GM21786 (cell line): ENCODE results near the gene EDA.
"Not testable (repeated sequence)": the region's sequence is repeated elsewhere in the genome, so short reads cannot be mapped to it uniquely, and the experiment has no call there.

Experiments
- ATAC-seq: cut with Tn5 transposase; IDR thresholded peaks from one replicate; pipeline ENCODE4 v1.9.1; 2021; ENCODE audit not compliant: unreplicated experiment

Gene EDA

DNA sequence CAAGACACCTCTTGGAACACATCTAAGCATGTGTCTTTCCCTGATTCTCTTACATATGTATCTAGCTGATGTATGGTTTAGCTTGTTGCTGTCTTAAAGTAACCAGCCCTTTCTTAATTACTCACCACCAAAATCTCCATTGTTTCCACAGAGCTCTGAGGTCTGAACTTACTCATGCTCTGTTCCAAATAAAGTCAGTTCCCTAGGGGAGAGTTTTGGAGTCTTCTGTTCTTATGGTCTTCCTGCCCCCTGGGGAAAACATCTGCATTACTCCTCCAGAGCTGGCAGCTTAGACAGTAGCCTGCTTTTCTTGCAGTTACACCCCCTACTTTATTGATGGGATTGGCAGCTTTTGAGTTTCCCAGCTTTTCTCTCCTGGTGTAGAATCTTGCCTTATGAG is 125.8 kb downstream of the EDA start:
- no peak for ATAC-seq

DNA sequence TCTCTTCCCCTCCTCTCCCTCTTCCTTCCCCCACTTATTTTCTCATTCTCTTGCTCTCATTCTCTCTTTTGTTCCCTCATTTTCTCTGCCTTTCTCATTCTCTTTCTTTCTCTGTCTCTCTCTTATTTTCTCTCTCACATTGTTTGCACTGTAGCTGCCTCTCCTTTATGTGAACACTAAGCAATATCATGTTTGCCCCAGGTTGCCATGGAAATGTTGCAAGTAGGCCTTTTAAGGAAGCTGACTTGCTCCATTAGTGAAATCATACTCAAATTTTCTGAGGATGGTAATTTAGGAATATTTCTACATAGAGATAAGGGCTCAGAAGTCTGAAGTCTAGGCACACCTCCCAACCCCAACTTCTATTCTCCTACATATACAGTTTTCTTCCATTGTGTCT is 130.1 kb downstream of the EDA start:
- ATAC-seq = no peak

DNA sequence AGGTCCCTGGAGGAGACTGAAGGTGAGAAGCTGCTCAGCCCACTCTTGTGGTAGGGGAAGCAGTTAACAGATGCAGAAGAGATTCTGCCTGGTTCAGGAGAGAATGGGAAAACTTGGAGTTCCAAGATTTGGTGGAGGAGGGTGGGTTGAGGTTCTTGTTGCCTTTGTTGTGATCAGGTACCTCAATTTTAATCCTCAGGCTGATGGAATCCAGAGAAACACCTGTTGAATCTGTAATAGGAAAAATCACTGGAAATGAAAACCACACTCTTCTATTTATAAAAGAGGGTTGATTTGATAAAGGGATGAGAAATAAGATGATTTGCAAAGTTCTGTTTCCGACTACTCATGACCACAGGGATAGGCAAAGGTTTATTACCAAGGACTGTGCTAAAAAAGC is 132.1 kb downstream of the EDA start:
- ATAC-seq = no peak

DNA sequence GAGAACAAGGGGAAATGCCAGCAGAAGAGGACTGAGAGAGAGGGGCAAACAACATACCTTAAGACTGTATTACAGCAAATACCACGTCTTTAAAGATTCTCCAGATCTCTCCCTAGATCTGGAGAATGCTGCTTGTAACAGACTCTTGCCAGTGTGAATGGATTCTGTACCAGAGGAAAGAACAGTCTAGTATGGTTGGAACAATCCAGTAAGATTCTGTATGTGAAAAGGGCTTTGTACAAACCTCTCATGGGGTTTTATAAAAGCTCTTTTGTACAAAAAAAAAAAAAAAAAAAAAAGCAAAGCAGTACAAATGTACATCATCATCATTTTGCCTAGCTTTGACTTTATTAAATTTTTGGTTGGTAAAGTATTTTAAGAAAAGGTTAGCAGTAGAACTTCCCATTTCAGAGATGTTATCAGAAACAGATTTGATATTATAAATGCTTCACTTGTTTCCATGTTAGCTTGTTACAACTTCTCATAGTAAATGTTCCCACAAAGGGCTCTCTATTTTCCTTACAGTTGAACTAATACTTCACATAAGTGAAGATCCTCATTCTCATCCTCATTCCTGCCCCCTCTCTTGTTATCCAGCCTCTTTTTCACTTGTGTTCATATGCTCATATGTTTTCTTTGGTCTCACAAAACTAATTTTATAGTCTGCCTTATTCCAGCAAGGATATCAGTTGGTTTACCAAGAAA is 144.2 kb downstream of the EDA start:
- ATAC-seq = no peak

DNA sequence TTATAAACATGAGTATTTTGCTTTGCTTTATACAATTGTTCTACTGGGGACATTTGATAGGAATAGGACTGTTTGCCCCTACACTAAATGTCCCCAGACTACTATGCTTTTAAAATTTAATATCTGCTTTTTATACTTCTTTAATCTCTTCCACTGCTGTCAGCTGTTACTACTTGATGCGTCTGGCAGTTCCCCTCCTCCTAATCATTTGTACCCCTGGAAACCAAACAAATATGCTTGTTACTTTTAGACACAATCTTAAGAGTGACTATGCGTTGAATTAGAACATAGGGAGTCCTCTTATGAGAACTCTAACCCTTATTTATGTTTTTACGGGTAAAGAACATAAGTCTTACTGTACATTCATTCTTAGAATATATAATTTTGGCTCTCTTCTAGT is 145.7 kb downstream of the EDA start:
- no peak for ATAC-seq

DNA sequence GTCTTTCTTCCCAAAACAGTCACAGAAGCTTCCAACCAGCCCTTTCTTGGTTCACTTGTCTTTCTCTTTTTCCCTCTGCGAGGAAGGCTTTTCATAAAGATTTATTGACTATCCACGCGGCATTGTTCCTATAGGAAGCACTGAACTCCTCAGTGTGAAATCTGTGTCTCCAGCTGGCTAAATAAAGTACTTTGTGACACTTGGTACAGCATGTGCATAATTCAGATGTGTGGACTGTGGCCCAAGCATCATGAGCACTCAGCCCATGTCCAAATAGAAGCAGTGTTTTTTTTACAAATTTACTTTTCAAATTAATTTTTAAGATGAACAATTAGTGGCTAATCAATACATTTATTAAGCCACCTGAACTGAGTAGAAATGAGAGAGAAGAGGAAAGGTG is 146.4 kb downstream of the EDA start:
- no peak for ATAC-seq

DNA sequence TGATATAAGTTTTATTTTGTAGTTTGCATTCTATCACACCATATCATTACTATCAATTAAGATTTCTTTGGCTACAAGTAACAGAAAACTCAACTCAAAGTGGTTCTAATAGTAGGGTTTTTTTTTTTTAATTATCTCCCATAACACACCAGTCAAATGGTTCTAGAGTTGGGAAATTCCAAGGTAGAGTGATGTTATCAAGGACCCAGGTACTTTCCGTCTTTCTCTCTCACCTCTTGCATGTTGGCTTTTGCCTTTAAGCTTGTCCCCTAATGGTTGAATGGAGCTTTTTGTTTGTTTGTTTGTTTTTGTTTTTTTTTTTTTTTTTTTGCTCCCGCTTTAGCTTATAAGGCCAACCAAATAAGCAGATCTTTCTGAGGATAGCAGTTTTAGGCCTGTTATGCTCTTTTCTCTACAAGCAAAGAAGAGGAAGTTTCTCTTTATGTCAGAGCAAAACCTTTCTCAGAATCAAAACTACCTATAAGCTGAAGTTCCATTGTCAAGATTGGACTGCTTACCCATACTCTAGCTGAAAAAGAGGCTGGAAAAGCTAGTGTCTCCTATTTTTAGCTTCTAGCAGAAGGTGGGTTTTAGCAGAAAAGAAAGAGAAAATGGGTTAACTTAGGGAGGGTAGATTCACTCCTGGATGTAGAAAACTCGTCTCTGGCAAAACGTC is 177.5 kb downstream of the EDA start:
- no peak for ATAC-seq

DNA sequence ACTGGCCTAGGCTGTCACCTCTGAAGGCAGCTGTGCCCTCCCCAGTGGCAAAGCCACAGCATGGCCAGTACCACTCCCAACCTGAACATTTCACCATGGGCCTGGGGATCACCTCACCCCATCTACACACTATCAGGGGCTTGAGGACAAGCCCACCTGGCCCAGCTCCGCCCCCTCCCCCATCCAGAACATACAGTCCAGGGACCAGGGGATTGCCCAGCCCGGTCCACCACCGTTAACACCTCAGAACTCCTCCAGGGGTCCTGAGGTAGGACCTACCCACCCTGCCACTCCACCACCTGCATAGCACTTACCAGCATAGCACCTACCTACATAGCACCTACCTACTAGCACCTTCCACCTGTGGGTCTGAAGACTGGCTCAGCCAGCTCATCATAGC is 179.8 kb downstream of the EDA start:
- no peak for ATAC-seq

DNA sequence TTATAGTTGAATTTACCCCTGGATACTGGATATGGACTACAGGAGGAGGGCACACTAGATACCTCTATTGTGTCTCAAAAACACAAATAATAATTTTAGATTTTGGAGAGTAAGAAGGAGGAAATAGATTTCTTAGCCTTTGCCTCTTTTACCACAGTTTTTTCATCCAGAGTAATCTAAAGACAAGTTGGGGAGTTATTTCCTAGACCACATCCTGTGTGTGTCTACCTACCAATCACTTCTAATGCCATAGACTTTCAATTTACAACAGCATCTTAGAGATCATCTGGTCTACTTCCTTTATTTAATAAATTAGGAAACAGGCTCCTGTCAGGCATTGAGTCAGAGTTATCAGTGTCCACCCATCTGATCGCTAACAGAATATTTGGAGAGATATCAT is 191.5 kb downstream of the EDA start:
- no peak for ATAC-seq

DNA sequence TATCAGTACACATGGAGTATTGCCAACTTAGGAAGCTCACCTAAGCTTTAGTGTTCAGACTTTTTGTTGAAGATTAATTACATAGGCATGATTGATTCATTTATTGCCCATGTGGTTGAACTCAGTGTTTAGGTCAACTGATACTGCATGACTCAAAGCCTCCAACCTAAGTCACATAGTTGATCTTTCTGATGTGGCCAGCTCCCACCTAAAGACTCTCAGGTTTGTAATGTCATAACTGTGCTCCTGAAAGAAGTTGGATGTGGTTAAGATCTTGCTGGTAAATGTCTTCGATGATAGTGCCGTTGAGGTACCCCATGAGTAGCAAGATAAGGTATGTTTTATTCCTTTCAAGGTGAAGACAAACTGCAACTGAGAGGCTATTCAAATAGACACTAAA is 192.5 kb downstream of the EDA start:
- no peak for ATAC-seq

DNA sequence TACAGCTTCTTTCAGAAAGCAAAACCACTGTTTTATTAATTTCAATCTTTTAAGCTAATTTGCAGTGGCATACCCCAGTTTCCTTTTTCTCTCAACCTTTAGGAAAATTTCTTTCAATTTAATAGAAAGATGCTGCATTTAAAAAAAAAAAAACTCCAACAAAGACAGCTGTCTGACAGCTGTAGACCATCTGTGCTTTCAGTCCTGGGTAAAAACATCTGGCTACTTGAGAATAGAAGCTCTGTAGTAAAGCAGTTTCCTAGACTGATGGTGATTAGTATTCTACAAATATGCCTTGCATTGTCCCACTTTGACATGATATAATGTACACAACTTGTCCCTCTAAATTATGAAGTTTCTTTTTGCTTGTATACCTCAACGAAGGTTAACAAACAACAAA is 197.8 kb downstream of the EDA start:
- ATAC-seq = no peak

DNA sequence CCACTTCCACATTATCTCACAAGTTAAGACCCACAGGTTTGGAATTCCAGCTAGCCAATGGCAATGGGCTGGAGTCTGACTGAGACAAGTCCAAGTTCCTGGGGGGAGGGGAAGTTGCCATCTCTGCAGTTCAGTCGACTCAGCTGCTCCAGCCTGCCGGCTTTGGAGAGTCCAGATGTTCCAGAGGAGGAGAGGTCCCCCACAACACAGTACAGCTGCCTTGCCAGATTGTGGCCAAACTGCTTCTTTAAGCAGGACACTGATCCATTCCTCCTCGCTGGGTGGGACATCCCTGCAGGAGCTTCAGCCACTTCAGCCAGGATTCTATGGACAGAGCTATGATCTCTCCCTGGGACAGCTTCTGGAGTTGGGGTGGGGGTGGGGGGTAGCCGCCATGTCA is 199.2 kb downstream of the EDA start:
- ATAC-seq = no peak

DNA sequence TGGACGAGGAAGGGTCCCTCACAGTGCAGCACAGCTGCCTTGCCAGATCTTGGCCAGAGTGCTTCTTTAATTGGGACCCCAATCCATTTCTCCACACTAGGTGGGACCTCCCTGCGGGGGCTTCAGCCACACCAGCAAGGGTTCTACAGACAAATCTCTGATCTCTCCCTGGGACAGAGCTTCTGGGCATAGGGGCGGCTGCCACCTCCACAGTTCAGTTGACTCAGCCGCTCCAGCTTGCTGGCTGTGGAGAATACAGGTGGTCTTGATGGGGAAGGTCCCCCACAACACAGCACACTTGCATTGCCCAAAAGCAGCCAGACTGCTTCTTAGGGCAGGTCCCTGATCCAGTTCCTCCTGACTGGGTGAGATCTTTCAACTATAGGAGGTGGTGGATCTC is 199.6 kb downstream of the EDA start:
- ATAC-seq = no peak

DNA sequence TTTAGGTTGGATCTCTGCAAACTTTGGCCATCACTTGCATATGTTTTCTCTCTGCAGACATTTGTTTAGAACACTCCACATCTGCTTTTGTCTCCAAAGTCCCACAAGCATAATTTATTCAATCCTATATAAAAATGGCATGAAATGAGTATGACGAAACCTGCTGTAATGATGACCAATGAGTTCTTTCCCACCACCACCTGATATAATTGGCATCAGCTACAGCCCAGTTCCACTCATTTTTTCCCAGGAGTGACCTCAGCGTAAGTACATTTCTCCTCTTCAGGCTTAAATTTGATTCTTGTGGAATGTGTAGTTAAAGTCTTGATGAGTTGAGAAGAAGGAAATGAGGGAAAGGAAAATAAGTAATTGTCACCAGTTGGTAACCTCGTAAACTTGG is 228.7 kb downstream of the EDA start:
- ATAC-seq = no peak

DNA sequence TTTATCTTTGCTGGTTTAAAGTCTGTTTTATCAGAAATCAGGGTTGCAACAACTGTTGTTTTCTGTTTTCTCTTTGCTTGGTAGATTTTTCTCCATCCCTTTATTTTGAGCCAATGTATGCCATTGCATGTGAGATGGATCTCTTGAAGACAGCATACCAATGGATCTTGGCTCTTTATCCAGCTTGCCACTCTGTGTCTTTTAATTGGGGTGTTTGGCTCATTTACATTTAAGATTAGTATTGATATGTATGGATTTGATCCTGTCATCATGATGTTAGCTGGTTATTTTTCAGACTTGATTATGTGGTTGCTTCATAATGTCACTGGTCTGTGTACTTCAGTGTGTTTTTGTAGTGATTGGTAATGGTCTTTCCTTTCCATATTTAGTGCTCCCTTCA is 244.1 kb downstream of the EDA start:
- not testable (repeated sequence) for ATAC-seq

DNA sequence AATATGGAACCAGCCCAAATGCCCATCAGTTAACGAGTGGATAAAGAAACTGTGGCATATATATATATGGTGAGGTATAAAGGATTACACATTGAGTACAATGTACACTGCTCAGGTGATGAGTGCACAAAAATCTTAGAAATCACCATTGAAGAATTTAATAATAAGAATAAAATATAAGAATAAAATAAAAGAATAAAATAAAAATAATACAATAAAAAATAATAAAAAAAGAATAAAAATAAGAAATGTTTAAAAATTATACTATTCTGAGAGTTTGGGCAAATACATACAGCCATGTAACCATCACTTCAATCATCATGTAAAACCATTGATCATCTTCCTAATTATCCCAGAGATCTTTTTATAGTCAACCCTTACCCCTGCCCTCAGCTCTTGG is 260.3 kb downstream of the EDA start:
- ATAC-seq = no peak

DNA sequence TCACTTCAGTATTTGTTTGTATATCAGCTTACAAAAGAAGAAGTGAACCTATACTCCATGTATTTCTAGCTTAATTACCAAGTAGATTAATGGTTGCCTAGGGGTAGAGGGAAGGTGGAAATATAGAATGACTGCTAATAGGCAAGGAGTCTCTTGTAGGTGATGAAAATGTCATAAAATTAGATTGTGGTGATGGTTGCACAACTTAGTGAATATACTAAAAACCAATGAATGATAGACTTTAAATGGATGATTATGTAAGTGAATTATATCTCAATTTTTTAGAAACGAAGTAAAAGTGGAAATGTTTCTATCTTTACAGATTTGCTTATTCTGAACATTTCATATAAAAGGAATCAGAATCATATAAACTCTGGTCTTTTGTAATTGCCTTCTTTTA is 268.3 kb downstream of the EDA start:
- ATAC-seq = no peak

DNA sequence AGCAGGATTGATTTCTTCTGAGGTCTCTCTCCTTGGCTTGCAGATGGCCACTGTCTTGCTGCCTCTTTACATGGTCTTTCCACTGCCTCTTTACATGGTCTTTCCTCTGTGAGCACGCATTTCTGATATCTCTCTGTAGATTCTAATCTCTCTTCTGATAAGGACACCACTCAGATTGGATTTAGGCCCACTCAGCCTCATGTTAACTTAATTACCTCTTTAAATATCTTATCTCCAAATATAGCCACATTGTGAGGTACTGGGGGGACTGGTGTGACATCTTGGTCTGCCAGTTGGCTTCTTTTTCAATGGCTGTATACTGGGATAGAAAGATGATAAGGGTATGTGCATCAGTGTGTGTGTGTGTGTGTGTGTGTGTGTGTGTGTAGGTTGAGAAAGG is 280.1 kb downstream of the EDA start:
- no peak for ATAC-seq

DNA sequence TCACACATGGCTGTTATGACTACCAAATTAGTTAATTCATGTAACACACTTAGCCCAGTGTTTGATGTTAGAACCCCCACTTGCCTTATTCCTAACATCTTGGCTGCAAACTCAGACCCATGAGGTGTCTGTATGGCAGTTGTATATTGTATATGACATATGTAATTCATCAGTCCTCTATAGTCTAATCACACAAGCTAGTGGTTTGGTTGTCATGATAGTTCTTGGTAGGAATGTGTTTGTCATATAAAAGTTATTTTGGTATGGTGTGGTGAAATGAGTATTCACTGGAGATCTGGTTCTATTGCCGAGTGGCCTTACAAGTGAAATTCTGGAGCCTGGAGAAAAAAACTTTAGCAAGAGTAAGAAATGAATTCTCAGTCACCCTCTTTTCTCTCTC is 284.6 kb downstream of the EDA start:
- no peak for ATAC-seq

DNA sequence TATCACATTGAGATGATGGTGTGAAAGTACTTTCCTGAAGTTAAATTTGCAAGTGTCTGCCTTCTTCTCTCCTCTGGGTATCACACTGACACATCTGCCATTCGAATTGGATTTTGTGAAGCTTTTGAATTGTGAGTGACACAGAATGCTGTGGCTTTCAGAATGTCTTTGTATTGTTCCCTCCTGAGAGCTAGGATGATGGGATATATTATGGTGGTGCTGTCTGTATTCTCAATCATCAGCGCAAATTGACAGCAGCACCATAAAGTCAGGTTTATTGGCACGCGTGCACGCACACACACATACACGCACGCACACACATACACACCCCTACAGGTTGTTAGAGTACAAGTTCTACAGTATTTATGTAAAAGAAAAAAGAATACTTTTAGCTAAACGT is 290.5 kb downstream of the EDA start:
- no peak for ATAC-seq

DNA sequence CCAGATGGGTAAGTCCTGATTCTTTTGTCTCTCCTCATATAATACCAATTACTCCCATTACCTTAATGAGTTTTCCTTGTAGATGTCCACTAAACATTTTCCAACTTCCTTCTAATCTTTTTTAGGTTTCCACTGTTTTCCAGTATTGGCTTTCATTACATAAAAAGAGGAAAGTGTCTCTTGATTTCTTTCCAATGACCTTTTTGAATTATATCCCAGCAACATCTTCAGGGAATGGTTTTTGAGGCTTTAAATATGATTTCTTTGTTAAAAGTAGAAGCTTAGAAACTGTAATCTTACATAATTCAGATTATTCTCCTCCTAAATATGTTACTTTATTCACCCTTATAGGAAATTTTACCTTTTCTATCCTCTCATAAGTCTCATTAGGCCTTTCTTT is 298.9 kb downstream of the EDA start:
- ATAC-seq = no peak

DNA sequence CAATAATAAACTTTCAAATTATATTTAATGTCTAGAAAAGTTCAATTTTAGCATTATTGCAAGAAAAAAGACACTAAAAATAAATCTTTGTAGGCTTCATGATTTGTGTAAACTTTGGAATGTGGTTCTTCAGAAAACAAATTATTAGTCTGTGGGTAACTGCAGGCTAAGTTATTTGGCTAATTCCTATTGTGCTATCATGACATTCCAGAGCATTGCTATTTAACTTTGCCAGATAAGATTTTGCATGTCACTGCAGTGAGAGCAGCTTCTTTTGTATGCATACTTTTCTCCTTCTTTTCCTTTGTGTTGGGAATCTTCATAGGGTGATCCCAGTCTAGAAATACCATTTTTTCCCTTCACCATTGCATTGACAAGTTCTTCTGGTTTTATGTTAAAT is 303.8 kb downstream of the EDA start:
- ATAC-seq = no peak

DNA sequence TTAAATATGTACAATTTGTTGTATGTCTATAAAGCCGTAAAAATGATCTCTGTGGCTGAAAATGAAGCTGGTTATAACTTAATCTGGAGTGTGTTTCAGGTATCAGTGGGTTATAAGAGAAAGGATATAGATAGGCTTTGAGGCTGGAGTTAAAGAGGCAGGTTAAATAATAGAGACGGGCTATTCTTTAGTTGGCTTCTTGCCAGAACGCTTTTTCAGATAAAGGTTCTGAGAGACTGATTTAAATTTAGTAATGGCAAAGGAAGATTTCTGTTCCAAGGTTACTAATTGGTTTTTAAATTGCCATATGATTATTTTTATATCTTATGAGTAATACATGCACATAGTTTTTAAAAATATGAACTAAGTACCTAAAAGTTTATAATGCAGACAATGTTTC is 316.4 kb downstream of the EDA start:
- ATAC-seq = no peak
